ENCODE measurements around the gene OSTN.
"Not testable (repeated sequence)": the region's sequence is repeated elsewhere in the genome, so short reads cannot be mapped to it uniquely, and the experiment has no call there.

OSTN gene

DNA sequence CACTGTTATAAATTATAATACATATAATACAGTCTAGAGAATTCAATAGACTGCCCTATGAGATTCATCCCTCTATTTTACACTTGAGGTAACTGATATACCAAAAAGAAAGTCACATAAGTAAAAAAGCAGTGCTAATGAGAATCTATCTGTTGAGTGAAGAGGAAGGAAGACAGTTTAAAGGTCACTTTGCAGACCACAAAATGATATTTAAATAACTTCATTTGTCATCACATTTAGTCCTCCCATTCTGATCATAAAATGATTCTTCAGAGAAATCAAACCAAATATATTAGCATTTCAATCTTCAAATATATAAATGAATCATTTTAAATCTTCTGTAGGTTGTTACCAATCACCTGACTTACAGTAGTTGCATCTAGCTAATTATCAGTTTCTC lies 69.7 kb downstream of the OSTN start:
- DNase-seq = no peak

GRCh38 chr3:191269289-191270085 lies 70.4 kb downstream of the OSTN start:
- no peak for DNase-seq

- DNase-seq = not testable (repeated sequence)
Measured at GRCh38 chr3:191275244-191275643, 76.2 kb downstream of the OSTN start.

DNA sequence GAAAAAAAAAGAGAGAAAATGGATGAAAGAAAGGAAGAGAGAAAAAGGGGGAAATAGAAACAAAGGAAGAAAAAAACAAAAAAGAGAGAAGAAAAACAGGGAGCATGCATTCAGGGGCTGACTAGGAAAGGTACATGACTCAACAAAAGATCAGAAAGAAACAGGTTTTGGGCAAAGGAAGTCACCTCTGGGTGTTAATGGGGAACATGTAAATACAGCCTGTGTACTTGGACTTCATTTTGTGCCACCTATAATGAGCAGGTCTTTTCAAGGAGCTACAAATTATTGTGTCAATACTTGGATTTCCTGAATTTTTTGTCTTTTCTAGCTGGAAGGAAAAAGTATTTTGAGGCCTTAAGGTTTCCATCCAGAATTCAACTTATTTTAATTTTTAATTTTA lies 76.7 kb downstream of the OSTN start:
- no peak for DNase-seq

- DNase-seq = no peak
Measured at GRCh38 chr3:191280111-191280510, 81.1 kb downstream of the OSTN start.

DNA sequence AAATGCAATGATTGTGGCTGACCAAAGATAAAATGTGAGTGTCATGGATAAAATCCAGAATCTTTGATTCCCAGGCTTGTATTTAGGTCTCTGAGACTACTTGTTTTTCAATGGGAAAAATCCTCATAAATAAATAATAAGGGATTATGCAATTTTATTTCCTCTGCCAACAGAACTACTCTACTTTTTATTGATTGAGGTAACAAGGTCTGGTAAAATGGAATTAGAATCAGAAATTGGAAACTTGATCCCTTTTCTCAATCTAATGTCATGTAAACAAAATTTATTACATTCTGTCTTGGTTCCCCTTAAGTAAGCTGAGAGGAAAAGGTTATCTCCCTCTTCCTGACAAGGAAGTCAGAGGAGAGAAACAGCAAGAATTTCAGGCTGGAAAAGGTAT lies 81.8 kb downstream of the OSTN start:
- no peak for DNase-seq

GRCh38 chr3:191282251-191283185 lies 83.5 kb downstream of the OSTN start:
- DNase-seq = no peak

- DNase-seq = no peak
Measured at GRCh38 chr3:191283400-191283799, 84.4 kb downstream of the OSTN start.

DNA sequence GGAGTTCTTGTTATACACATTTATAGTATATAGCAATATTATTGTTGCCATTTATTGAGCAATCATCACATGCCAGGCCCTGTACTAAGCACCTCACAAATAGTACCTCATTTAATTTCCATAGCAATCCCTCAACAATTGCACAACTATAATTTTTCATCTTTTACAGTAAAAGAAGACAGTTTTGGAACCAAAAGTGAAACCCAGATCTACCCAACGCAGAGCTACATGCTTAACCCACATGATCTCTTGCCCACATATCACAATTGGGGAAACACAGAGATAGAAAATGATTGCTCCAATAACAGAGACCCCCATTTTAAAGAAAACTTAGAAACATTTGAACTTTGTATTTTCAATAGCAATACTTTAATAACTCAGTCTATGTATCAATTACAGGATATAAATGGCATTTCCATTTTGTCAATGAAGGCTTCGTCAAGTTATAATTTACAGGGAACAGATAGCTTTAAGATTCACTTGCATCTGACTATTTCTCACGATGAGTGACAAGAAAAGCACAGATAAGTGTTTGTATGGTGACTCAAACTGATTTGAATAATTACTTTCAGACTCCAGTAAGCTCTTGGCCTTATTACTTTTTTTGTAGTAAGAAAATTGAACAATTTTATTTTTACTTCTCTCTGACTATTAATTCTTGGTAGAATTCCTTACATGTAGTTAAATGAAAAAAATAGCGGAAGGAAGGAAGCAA lies 91.4 kb downstream of the OSTN start:
- peak; percentile 12 for DNase-seq

DNA sequence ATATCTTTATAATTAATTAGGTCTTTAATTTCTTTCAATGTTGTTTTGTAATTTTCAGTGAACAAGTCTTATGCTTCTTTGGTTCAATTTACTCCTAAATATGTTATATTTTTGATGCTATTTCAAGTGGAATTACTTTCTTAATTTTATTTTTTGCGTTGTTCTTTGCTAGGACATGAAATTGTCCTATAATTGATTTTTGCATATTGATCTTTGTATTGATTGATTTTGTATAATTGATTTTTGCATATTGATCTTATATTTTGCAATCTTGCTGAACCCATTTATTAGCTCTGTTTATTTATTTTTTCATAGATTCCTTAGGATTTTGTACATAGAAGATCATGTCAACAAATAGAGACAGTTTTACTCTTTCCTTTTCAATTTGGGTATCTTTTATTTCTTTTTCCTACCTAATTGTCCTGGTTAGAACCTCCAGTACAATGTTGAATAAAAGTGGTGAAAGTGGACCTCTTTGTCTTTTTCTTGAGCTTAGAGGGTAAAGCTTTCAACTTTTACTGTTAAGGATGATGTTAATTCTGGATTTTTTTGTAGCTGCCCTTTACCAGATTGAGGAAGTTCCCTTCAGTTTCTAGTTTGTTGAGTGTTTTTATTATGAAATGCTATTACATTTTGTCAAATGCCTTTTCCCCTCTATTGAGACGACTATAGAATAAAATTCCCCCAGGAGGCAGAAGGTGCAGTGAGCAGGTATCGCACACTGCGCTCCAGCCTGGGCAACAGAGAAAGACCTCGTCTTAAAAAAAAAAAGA lies 93.4 kb downstream of the OSTN start:
- DNase-seq = no peak

- no peak for DNase-seq
Measured at GRCh38 chr3:191294291-191294690, 95.2 kb downstream of the OSTN start.

DNA sequence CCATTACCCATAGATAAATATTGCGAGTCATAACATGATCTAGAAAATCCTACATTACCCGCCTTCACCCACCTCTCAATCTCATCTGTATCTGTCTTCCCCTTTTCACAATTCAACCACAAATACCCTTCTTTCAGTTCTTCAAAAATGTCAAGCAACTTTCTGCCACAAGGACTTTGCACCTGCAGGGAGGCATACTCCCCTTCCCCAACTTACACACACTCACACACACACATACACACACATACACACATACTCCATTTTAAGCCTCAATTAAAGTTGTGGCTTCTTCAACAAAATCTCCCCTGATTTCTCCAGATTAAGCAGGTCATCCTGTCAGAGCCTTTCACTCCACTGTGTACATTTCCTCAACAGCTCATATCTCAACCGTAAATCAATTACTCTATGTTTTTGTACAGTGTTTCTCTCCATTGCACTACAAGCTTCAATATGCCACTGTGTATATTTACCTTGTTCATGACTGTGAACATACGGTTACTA lies 97.0 kb downstream of the OSTN start:
- DNase-seq = no peak

- DNase-seq = no peak
Measured at GRCh38 chr3:191298846-191299245, 99.8 kb downstream of the OSTN start.

GRCh38 chr3:191300422-191300821 lies 101.4 kb downstream of the OSTN start:
- no peak for DNase-seq

- DNase-seq = no peak
Measured at GRCh38 chr3:191301017-191301416, 102.0 kb downstream of the OSTN start.

DNA sequence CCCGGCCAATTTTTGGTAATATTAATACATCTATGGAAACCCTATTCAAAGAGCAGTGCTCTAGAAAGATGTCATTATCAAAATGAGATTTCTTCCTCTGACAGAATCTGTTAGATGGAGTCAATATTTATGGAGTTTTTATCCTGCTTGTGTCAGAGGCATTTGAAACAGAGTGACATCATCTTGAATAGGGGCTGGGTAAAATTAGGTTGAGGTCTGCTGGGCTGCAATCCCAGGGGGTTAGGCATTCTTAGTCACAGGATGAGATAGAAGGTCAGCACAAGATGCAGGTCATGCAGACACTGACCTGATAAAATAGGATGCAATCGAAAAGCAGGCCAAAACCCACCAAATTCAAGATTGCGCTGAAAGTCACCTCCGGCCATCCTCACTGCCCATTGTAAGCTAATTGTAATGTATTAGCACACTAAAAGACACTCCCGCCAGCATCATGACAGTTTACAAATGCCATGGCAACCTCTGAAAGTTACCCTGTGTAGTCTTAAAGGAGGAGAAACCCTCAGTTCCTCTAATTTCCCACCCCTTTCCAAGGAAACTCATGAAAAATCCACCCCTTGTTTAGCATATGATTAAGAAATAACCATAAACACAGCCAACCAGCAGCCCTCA lies 102.9 kb downstream of the OSTN start:
- DNase-seq = no peak

DNA sequence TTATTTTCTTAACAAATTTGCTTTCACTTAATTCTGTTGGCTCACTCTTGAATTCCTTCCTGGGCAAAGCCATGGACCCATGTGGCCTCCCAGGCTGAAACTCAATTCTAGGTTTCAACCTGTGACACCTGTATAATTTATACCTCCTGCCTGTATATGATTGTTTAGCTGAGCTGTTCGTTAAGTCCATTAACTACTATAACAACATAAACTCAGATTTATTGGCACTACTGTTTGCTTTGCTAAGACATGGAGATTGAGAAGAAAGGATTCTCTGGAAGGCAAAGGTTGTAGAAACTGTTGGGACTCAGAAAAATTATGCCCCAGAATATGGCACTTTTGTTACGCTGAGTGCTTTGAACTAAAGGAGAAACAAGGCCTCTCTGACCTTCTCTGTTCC lies 103.4 kb downstream of the OSTN start:
- no peak for DNase-seq

- no peak for DNase-seq
Measured at GRCh38 chr3:191303596-191303995, 104.6 kb downstream of the OSTN start.

DNA sequence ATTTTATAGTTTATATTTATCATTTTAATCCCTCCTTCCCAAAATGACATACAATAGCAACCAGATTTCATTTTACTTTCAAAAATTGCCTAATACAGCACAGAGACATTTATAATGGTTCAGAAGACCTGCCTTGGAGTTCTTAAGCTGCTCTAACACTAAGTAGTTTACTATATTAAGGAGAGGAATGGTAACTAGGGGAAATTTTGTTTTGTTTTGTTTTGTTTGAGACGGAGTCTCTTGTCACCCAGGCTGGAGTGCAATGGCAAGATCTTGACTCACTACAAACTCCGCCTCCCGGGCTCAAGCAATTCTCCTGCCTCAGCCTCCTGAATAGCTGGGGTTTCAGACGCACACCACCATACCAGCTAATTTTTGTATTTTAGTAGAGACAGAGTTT lies 107.4 kb downstream of the OSTN start:
- DNase-seq = no peak

GRCh38 chr3:191307341-191307740 lies 108.3 kb downstream of the OSTN start:
- no peak for DNase-seq

DNA sequence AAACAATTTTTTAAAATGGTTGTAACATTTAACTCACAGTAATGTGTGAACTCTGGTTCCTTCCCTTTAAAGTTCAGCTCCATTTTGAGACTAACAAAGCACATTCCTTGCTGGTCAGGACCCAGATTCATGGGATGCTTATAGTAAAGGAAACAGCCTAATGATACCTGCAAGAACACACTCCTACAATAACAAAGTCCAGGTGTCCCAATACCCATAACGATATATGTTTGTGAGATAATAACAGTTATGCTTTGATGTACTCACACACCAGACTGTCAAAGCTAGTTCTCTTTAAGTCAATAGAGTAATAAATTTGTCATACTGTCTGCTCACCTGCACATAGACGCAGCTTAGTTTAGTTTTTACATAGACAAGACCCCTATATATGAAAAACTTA lies 114.3 kb downstream of the OSTN start:
- DNase-seq = no peak

Data from CD4-positive, alpha-beta T cell treated with Interleukin-12 subunit alpha and Interleukin-12 subunit beta, for 1 hour (primary cell).